Fibroblast of skin of back (primary cell): ENCODE data around the gene CAPN1. TPM values are rescaled to one million over a fixed set of nuclear protein-coding genes. Genes with fewer than 3 reads are reported as not detected.
"Not testable (repeated sequence)": the region's sequence is repeated elsewhere in the genome, so short reads cannot be mapped to it uniquely, and the experiment has no call there.

ENCODE experiments used
- DNase-seq: peaks from one replicate; pipeline ENCODE4 v3.0.0-alpha.2; 2013
- polyA plus RNA-seq, 2 experiments: library from polyadenylated mRNA; unstranded; fragments of 120-200 nt; gene quantifications; one replicate each; pipeline ENCODE4 v1.2.1, GENCODE V29; 2013; ENCODE audit not compliant: insufficient read length in 2 of 2

The CAPN1 gene
- polyA plus RNA-seq (2013, experiment 1 of 2; ENCODE audit: insufficient read length) = 120 TPM
- polyA plus RNA-seq (2013, experiment 2 of 2; ENCODE audit: insufficient read length) = 99.9 TPM

- peak; percentile 95 for DNase-seq
Measured at GRCh38 chr11:65181569-65182257, at the start of gene CAPN1. TSS of gene CAPN1 (plus strand) at chr11:65181928. CDS start at chr11:65182702, 774 bp downstream.

DNA sequence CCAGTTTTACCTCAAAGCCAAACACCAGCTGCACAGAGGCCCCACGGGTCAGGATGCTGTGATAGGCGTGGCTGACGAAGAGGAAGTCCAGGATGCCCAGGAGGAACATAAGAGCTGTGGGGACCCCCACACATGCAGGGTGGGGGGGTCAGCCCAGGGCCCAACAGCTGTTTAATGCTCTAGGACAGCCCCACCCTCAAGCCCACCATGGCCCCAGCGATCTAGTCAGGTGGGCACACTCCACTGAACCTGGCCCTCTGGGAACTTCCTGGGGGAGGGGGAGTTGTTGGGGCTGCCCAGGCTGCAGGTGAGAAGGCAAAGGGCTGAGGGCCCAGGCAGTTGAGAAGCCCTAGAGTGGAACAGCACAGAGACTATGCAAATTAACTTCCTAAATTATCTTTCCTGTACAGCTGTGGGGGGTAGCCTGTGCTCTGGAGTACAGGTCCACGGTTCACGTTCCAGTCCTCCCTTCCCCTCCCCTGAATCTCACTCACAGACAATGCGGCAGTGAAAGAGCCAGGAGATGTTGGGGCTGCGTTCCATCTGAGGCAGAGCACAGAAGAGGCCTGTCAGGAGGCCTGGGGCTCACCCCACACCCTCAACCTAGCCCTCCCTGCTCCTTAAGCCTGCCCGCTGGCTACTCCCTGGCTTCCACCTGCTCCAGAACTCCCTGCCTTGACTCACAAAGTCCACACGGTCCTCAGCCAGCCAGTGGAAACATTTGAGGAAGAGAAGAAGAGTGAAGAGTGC, 49.3 kb upstream of the CAPN1 start:
- DNase-seq = no peak

- no peak for DNase-seq
Measured at GRCh38 chr11:65132988-65133700, 48.6 kb upstream of the CAPN1 start.

DNA sequence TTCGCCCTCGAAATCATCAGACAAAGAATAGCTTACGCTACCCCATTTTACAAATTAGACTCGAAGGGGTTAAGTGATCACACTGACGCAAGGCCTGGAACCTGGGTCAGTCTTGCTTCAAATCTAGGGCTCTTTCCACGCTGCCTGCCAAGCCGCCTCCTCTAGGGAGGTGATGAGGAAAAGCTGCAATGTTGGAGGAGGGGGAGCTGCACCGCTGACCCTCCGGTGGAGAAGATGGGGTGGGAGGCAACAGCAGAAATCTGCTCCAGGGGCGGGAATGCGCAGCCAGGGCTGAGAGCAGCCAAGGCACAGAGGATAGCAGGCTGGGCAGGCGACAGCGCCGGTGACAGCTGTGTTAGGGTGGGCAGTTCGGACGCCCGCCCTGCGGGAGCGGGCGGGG, 48.0 kb upstream of the CAPN1 start:
- no peak for DNase-seq

DNA sequence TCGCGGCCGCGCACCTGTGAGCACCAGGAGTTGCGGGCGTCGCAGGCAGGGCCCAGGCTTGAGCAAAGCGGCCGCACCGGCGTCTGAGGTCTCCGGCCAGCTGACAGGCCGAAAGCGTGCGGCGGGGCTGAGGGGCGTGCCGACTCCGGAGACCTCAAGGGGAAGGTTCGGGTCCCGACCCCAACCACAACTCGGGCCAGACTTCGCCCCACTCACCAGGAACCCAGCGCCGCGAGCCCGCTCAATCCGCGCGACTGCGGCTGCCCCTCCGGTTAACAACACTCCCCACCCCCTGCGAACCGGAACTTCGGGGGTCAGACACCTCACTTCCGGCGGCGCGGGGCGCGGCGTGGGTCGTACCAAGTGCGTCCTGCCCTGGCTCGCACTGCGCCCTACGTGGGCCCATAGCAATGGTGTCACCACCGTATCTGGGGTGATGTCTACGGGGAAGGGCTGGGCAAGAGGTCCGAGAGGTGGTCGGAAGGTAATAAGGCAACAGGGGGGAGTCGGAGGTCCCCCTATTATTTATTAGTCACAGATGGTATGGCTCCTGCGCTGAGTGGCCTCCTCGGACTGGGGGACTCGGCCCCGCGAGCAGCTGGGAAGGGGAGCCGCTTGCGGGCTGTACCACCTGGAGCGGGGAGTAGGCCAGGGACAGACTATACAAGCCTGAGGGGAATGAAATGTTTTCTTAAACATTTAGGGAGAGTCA, 47.3 kb upstream of the CAPN1 start, which contains the start of gene SYVN1:
SYVN1 (minus strand) TSS at position 280 of the 712 bp plus-strand sequence. CDS start 918 bp downstream, outside the sequence.
- DNase-seq = peak; percentile 91

GRCh38 chr11:65134952-65135632, 46.6 kb upstream of the CAPN1 start:
- DNase-seq = peak; percentile 97

GRCh38 chr11:65135633-65136145, 46.0 kb upstream of the CAPN1 start:
- no peak for DNase-seq

- no peak for DNase-seq
Measured at GRCh38 chr11:65136515-65137096, 45.1 kb upstream of the CAPN1 start.

- no peak for DNase-seq
Measured at GRCh38 chr11:65141896-65142494, 39.7 kb upstream of the CAPN1 start.

GRCh38 chr11:65147352-65148075, 34.2 kb upstream of the CAPN1 start:
- DNase-seq = no peak

DNA sequence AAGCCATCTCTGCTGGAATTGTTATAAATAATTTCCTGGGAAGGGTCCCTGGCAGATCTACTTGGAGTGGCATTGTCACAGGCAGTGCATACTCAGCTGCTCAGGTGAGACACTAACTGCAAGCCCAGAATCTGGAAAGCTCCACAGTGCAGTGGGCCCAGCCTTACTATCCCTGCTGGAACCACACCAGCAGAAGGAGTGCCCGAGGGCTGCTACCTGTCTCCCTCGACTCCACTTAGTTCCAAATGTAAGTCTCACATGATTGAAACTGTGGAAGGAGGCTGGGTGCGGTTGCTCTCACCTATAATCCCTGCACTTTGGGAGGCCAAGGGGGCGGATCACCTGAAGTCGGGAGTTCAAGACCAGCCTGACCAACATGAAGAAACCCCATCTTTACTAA, 33.1 kb upstream of the CAPN1 start:
- DNase-seq = no peak

GRCh38 chr11:65150131-65150508, 31.6 kb upstream of the CAPN1 start:
- DNase-seq = not testable (repeated sequence)

- peak; percentile 98 for DNase-seq
Measured at GRCh38 chr11:65150509-65151299, 31.0 kb upstream of the CAPN1 start.

- DNase-seq = no peak
Measured at GRCh38 chr11:65151331-65151899, 30.3 kb upstream of the CAPN1 start.

DNA sequence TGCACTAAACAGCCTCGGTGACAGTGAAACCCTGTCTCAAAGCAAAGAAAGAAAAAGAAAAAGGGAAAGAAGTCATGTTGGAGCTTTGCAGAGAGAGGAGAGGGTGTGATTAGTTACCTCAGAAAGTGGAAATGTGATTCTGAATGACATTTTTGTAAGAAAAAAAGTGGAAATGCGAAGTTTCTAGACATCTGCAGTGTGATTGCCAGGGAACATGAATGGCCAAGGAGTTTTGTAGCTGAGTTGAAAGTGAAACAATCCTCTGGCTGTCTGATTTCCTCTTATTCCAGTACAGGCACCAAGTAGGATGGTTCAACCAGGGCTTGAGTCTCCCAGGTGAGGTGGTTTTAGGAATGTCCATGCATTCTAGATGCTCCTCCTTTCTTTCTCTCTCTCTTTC, 29.6 kb upstream of the CAPN1 start:
- DNase-seq = no peak

GRCh38 chr11:65156256-65156655, 25.5 kb upstream of the CAPN1 start:
- DNase-seq = no peak

- DNase-seq = no peak
Measured at GRCh38 chr11:65156926-65157325, 24.8 kb upstream of the CAPN1 start.

DNA sequence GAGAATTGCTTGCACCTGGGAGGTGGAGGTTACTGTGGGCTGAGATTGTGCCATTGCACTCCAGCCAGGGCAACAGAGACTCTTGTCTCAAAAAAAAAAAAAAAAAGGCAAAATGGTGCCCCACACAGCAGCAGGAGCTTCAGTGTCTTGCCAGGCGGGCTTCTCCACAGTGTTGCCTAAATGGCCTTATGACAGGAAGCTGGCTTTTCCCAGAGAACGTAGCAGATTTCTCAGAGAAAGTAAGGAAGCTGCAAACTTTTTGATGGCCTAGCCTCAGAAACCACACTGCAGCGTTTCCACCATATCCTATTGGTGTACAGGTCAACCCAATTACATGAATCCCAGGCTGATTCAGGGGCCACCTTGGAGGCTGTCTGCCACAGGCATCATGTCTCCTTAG, 24.4 kb upstream of the CAPN1 start:
- DNase-seq = no peak

DNA sequence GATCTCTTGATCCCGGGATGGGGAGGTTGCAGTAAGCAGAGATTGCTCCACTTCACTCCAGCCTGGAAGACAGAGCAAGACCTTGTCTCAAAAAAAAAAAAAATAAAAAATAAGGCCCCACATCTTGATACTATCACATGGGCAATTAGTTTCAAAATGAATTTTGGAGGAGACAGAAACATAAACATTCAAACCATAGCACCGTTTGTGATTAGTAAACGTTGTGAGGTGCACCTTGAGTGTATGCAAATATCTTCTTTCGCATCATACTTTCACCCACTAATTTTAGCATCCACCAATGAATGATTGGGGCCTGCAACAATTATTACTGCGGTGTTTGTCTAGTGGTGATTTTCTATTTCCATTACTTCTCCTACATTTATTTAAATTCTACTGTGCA, 22.7 kb upstream of the CAPN1 start:
- no peak for DNase-seq
